ENCODE data around the gene FAM78B.
A peak's percentile ranks its signal among the peaks of the same experiment; 100 is the strongest.

The FAM78B gene

DNA sequence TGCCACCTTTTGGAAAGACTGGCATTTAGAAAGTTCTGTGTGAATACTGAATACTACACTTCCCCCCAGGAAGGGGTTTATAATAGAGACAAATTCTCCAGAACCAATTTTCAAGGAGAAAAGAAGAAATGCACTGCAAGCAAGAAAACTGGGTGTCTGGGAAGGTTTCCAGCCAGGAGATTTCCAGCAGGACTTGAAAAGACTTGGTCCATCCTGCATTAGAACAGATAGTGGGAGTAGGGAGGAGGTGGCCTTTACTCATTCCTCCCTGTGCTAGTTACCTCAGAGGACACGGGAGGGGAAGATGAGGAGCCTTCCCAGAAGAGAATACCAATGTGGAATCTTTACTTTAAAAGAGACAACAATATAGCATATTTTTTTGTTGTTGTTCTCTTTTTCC is 52.4 kb downstream of the FAM78B start:
- Mint-ChIP-seq H3K27ac (no peak overlapping the region), H3K27me3 (peaks cover 9% of the 10 kb centered on the region), H3K9me3 (peaks cover 0 to 6% of the 10 kb centered on the region in 2 donors), H3K4me3 (no peak overlapping the region), H3K4me1 (no peaks in the 10 kb centered on the region)
- ATAC-seq (no peak), DNase-seq (no peak)

DNA sequence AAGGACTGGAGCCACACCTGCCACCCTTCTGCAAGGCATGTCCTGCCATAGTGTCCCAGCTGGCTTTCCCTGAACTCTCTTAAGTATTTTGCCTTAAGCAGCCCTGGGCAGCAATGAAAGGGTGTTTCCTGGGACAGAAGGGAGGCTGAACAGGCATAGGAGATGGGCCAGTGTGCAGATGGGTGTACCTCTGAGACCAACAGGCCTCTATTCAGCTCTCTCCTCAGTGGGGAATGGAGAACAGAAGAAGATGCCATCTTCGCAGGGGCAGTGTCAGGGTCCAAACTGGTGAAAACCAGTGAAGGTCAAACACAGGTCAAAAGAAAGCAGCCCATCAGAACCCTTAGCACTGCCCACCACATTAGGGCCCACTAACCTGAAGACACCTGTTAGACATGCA is 53.2 kb downstream of the FAM78B start:
- ATAC-seq (no peak), DNase-seq (no peak)
- H3K4me1 Mint-ChIP-seq: no peaks in the 10 kb centered on the region
- peaks cover 0 to under 1% of the 10 kb centered on the region in 2 donors for H3K9me3 Mint-ChIP-seq
- H3K4me3 Mint-ChIP-seq: no peak overlapping the region
- peaks cover under 1% of the 10 kb centered on the region for H3K27me3 Mint-ChIP-seq
- H3K27ac Mint-ChIP-seq: no peak overlapping the region

DNA sequence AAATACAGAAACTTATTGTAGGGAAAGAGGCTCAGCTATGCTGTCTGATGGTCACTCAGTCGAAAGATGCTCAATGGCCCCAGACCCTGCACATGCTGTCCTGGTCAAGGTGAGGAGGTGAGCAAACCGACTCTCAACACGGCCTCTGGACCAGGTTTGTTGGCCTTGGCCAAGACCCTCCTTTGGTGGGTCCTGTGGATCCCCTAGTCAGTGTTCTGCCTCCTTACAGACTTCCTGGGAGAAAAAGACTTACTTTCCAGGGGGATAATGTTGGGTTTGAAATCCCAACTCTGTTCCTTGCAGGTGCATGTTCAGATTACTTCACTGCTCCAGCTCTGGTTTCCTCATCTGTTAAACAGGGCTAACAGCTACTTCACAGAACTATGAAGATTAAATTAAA is 53.8 kb downstream of the FAM78B start:
- DNase-seq (no peak), ATAC-seq (no peak)
- Mint-ChIP-seq H3K27me3 (no peaks in the 10 kb centered on the region), H3K4me1 (no peaks in the 10 kb centered on the region), H3K9me3 (peaks cover 0 to 4% of the 10 kb centered on the region in 2 donors), H3K27ac (no peak overlapping the region), H3K4me3 (no peak overlapping the region)

DNA sequence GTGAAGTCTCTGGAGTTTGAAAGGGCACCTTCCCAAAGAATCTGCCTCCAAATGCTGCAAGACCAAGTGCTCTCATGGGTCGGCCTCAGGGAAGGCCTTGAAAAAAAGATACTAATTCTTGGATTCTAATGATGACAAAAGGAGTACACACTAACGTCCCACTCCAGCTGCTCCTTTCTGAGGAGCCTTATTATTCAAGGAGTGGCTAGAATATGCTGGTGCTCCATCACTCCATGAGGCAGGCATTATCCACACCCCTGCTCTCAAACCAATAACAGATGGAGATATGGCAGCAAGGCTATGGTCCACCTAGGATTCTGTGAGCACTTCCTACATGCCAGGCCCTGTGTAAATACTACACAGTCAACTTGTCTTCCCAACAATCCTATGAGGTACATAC is 54.4 kb downstream of the FAM78B start:
- H3K4me3 Mint-ChIP-seq: no peak overlapping the region
- H3K9me3 Mint-ChIP-seq: peaks cover 0 to 7% of the 10 kb centered on the region in 2 donors
- no peaks in the 10 kb centered on the region for H3K27me3 Mint-ChIP-seq
- H3K27ac Mint-ChIP-seq: no peak overlapping the region
- ATAC-seq (no peak), DNase-seq (no peak)
- H3K4me1 Mint-ChIP-seq: no peaks in the 10 kb centered on the region

DNA sequence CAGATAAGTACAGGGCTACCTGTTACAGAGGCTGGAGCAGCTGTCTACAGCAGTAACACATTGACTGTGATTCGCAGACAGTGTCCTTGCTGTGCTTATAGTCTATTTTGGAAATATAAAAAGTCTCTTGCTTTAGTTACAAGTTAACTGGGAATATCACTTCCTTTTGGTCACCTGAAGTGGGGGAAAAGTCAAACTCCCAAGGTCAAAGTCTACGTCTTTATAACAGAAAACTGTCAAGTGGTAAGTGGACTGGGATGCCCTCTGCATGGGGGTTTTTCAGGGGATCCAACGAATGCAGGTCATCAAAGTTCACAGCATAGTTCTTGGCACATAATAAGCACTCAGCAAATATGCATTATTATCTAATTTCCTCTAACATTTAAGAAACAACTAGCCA is 55.4 kb downstream of the FAM78B start:
- H3K9me3 Mint-ChIP-seq: peaks cover 0 to 7% of the 10 kb centered on the region in 2 donors
- no peak overlapping the region for H3K27ac Mint-ChIP-seq
- no peaks in the 10 kb centered on the region for H3K4me1 Mint-ChIP-seq
- no peaks in the 10 kb centered on the region for H3K27me3 Mint-ChIP-seq
- ATAC-seq (no peak), DNase-seq (no peak)
- H3K4me3 Mint-ChIP-seq: no peak overlapping the region

DNA sequence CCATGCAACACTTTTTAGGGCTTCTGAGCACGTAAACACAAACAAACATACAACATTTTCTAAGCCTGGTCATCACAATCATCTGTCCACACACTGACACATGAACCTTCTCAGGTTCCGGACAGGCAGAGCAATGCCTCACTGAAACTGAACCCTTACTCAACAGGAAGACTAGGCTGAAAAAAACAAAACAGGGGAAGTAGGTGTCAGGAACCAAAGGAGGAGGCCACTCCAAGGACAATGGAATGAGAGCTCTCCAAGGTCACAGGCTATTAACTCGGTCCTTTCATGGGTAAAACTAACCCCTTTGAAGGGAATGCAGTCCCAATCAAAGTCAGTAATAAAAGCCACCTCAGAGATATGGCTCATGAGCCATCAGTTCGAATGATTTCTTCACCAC is 76.6 kb downstream of the FAM78B start:
- Mint-ChIP-seq H3K9me3 (peaks cover 0 to 9% of the 10 kb centered on the region in 2 donors), H3K4me3 (no peak overlapping the region), H3K27ac (no peak overlapping the region), H3K4me1 (no peaks in the 10 kb centered on the region), H3K27me3 (peaks cover 16% of the 10 kb centered on the region)
- DNase-seq (no peak), ATAC-seq (no peak)

DNA sequence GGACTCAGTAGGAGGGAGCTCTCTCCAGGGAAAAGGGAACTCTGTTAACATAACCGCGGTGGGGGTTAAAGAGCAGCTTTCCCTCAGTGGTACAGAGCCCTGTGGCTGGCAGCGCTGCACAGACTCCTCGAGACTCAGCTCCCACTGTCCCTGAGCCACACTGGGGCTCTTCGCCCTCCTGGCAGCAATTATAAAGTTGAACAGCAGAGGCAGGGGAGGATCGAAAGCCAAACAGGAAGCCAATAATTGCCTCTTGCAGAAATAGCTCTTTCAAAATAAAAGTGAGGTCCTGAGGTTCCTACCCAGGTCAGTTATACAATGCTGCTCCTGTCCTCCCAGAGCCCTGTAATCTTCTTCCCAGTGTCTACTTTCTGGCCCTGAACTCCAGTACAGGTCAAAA is 77.0 kb downstream of the FAM78B start:
- Mint-ChIP-seq H3K9me3 (peaks cover 0 to 9% of the 10 kb centered on the region in 2 donors), H3K4me3 (no peak overlapping the region), H3K27ac (no peak overlapping the region), H3K4me1 (no peaks in the 10 kb centered on the region), H3K27me3 (peaks cover 11% of the 10 kb centered on the region)
- no peak for DNase-seq
- ATAC-seq: peak; percentile 15

DNA sequence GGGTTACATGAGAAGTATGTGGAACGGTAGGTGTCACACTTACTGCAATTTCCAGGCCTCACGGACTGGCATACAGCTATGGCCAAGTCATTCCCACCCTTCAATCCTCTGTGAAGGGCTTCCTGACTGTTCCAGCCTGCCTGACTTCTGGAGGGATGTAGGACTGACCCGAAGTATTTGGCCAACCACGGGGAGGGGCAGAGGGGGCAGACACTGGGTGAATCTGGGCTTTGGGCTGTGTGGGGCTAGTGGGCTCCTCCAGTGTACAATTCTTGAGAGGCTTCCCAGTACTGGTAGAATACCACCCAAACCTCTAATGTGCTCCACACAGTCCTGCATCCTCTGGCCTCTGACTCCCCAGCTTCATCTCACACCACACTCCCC is 78.2 kb downstream of the FAM78B start:
- Mint-ChIP-seq H3K4me1 (no peaks in the 10 kb centered on the region), H3K4me3 (no peak overlapping the region), H3K27ac (no peak overlapping the region), H3K27me3 (peaks cover 8% of the 10 kb centered on the region), H3K9me3 (peaks cover 0 to 9% of the 10 kb centered on the region in 2 donors)
- ATAC-seq: no peak
- DNase-seq: no peak

DNA sequence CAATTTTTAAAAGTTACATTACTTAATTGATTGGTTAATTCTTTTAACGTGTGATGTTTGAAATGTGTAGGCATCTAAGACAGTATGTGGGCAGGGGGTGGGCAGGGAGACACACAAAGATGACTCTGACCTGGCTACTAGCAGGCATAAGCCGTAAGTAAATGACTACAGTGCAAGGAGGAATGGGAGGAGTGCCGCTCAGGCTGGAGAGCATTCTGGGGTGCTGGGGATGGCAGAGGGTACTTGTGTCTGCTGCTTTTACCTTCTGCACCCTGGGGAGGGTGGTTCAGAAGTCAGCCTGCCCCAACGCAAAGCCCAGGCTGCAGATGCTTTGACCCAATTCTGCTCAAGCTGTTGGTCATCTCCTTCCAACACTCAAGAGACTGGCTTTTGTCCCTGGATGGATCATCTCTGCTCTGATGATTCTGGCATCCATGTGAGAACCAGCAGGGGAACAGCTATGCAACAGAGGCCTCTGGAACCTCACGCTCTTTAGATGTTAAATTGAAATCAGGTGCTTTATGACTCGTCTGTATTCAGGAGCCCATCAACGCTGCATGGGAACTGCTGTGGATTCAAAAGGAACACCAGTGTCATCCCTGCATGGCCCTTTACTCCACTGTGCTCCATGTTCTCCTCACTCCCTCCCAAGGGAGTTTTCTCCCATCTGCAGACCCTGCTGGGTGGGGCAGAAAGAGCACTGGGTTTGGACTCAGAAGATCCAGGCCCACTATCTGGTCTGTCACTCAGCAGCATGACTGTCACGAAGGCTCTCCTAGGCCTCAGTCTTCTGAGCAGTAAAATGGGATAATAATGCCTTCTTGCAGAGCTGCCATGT is 78.8 kb downstream of the FAM78B start:
- no peak for DNase-seq
- peaks cover 0 to 9% of the 10 kb centered on the region in 2 donors for H3K9me3 Mint-ChIP-seq
- H3K4me3 Mint-ChIP-seq: no peak overlapping the region
- no peak overlapping the region for H3K27ac Mint-ChIP-seq
- no peak for ATAC-seq
- no peaks in the 10 kb centered on the region for H3K4me1 Mint-ChIP-seq
- peaks cover 8% of the 10 kb centered on the region for H3K27me3 Mint-ChIP-seq

DNA sequence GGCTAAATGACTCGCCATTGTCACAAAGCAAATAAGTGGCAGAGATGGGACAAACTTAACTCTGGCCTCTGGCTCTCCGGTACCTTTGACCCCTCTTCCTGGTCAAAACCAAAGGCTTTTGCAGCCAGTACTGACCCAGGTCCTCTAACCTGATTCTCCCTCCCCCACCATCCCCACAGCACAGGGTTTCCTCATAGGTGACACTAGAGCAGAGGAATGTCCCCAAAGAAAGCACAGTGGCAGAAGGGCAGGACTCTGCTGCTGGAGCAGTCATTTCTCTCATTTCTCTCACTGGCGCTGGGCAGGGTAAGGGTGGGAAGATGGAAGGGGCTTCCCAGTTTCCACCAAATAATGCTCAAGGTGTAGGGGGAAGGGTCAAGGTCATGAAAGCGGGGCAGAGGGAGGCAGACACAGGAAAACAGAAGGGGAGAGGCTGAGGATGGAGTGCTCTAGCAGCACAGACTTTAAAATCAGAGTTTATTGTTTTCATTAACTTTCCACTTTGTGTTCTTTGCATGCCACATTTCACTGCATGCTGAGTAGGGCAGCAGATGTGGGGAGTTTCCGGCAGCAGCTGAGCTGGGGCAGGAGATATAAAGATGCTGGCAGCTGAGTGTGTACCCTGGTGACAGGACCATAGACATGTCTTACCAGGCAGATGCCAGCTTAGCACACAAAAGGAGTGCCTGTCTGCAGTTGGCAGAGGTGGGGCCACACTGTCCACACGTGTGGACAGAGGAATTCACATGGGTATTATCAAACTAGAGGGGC is 80.5 kb downstream of the FAM78B start:
- Mint-ChIP-seq H3K27me3 (peaks cover 16% of the 10 kb centered on the region), H3K4me3 (no peak overlapping the region), H3K9me3 (peaks cover 0 to 5% of the 10 kb centered on the region in 2 donors), H3K4me1 (peaks cover 7% of the 10 kb centered on the region), H3K27ac (peak overlapping the region in 1 of 2 donors; percentile 81)
- no peak for ATAC-seq
- no peak for DNase-seq

DNA sequence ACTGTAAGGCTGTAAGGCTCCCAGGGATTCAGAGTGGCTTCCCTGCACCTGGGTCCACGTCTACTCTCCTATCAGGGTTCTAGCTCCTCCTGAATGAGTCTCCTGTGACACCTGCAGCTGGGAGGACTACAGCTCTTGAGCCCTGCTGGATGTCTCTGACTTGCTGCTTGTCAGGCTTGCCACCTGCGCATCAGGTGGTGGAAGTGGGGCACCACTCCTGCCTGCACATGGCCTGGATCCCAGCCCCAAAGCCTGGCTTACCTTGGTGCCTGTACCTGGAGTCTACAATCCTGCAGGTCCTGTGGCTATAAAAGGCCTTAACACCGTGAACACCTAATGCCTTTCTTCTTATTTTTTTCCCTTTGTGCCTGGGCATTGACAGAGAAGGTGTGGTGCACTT is 82.2 kb downstream of the FAM78B start:
- no peak overlapping the region for H3K27ac Mint-ChIP-seq
- ATAC-seq: no peak

DNA sequence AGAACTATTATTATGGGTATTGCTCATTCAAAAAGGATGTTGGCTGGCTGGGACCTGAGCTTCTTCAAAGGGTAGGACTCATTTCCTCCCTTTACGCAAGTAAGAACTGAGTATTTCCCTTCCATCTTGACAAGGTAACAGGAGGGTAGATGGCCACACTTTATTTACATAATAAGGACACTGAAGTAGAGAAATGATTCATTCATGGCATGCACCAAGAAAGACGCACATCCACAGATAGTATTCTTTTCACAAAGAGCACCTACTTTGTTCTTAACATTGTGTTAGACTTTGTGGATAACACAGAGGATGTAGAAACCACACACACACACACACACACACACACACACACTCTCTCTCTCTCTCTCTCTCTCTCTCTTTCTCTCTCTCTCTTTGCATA is 82.9 kb downstream of the FAM78B start:
- Mint-ChIP-seq H3K4me1 (peaks cover 19% of the 10 kb centered on the region), H3K27ac (peak overlapping the region in 1 of 2 donors; percentile 9), H3K27me3 (peaks cover 8% of the 10 kb centered on the region), H3K4me3 (no peak overlapping the region), H3K9me3 (no peaks in the 10 kb centered on the region)
- DNase-seq: no peak
- ATAC-seq: peak; percentile 76

More for the DNA sequence above, 82.2 kb downstream of the FAM78B start:
- H3K27me3 Mint-ChIP-seq: peaks cover 8% of the 10 kb centered on the region
- peaks cover 19% of the 10 kb centered on the region for H3K4me1 Mint-ChIP-seq
- H3K9me3 Mint-ChIP-seq: no peaks in the 10 kb centered on the region
- DNase-seq: no peak
- no peak overlapping the region for H3K4me3 Mint-ChIP-seq

DNA sequence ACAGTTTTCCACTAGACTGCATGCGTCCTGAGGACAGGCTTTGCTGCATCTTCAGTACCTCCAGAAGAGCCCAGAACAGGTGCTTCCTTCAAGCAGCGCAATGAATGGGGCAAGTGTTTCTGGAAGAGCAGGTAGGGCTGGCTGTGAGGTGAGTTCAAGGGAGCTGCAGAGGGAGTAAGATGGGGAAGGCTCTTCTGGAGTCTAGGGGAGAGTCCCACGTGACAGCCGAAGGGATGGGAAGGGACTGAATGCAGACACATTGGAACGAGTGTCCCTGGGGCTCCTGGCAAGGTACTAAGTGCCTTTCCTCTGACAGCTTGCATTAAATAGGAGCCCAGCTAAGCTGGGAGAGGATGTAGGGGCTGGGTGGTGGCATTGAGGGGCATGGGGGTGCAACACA is 84.2 kb downstream of the FAM78B start:
- H3K9me3 Mint-ChIP-seq: no peaks in the 10 kb centered on the region
- H3K4me1 Mint-ChIP-seq: peaks cover 19% of the 10 kb centered on the region
- no peak overlapping the region for H3K27ac Mint-ChIP-seq
- peaks cover 8% of the 10 kb centered on the region for H3K27me3 Mint-ChIP-seq
- no peak overlapping the region for H3K4me3 Mint-ChIP-seq
- DNase-seq: no peak
- no peak for ATAC-seq

DNA sequence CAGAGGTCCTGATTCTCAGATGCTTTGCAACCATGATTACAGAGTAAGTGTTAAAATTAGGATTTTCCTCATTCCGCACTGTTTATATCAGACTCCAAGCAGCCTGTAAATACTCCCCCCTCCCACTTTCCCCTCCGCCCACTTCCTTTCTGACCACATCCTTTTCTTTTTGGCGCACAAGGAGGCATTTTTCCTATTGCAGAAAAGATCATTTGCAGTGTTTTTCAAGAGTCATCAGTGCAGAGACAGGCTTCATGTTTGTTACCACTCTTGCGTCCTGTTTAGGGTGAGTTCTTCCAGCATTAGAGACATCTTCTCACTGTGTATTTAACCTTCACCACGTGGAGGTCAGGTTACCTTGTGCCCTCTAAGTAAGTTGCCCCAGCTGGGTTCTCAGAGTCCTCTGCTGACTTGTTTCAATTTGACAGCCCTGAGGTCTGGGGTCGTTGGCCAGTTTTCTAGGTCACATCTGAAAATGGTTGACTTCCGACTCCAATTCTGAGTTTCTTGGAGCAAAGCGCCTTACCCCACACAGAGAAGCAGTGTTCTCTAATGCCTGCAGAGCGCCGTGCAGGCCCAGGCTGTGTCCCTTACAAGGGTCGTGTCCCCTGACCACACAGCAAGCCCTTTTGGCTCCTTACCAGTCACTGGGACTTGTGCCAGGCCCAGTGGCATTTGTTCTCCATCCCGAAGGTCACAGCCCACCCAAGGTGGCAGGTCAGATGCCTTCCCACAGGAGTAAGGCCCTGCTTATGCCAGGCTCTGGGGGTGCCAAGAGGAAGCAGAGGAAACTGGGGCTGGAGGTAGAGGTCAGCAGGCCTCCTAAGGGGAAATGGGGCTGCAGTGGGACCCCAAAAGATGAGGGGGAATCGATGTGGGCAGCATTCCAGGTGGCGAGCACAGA is 85.6 kb downstream of the FAM78B start:
- DNase-seq (no peak), ATAC-seq (no peak)
- Mint-ChIP-seq H3K27ac (peak overlapping the region; percentile 22 to 31), H3K27me3 (peaks cover 8% of the 10 kb centered on the region), H3K4me3 (peak overlapping the region in 1 of 2 donors; percentile 16), H3K9me3 (no peaks in the 10 kb centered on the region), H3K4me1 (peaks cover 19% of the 10 kb centered on the region)

DNA sequence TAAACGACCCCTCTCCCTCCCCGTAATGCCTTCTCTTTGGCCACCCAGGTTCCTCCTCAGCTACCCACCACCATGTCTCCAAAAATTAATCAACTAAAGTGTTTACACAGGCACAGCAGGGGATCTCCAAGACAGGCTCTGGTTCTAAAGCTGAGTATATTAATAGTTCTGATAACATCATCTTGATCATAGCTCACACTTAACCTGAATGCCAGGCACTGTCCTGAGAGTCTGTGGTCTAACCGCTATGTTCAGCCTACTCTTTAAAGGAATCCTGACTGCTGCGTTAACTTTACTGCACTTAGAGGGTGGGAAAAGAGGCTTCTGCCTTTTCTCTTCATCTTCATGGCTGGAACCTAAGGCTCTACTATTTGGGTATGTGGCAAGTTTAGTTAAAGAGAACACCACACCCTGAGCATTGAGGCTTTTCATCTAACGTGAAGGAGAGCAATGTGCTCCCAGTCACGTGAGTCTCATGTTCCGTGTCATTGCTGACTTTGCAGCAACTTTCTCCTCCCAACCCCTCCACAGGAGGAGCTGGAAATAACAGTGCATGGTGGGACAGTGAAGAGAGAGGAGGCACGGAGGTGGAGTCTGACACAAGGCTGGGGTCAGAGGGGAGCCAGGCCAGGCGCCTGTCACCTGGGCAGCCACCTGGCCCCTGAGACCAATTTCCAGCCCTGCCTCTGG is 86.4 kb downstream of the FAM78B start:
- H3K9me3 Mint-ChIP-seq: no peaks in the 10 kb centered on the region
- no peak overlapping the region for H3K4me3 Mint-ChIP-seq
- H3K27ac Mint-ChIP-seq: no peak overlapping the region
- peaks cover 8% of the 10 kb centered on the region for H3K27me3 Mint-ChIP-seq
- ATAC-seq (peak; percentile 26), DNase-seq (no peak)
- H3K4me1 Mint-ChIP-seq: peaks cover 19% of the 10 kb centered on the region

Measured in stimulated activated naive CD8-positive, alpha-beta T cell treated with anti-CD3 and anti-CD28 coated beads, Interleukin-15, amount 100 ng/mL, for 72 hours (primary cell).